ENCODE data around the gene TPM1.
"Not testable (repeated sequence)": the region's sequence is repeated elsewhere in the genome, so short reads cannot be mapped to it uniquely, and the experiment has no call there.

TPM1 gene

DNA sequence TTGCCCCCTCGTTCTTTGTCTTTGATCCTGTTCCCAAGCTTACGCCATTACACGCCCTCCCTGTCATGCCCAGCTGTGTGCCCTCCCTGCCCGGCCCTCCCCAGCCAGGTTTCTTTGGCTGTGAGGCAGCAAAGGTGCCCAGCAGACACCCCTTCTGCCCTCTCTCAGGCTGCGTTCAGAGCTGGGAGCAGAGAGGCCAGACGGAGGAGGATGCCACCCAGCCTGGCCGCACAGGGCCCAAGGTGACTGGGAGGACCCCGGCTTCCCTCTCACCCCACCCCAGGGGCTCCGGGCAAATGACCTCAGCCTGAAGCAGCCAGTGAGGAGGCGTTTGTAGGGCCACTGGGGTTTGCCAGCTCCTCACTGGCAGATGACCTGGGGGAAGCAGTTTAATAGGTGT lies 48.3 kb downstream of the TPM1 start:
- peaks cover 0 to 4% of the 10 kb centered on the region in 2 donors for H3K27me3 Mint-ChIP-seq

DNA sequence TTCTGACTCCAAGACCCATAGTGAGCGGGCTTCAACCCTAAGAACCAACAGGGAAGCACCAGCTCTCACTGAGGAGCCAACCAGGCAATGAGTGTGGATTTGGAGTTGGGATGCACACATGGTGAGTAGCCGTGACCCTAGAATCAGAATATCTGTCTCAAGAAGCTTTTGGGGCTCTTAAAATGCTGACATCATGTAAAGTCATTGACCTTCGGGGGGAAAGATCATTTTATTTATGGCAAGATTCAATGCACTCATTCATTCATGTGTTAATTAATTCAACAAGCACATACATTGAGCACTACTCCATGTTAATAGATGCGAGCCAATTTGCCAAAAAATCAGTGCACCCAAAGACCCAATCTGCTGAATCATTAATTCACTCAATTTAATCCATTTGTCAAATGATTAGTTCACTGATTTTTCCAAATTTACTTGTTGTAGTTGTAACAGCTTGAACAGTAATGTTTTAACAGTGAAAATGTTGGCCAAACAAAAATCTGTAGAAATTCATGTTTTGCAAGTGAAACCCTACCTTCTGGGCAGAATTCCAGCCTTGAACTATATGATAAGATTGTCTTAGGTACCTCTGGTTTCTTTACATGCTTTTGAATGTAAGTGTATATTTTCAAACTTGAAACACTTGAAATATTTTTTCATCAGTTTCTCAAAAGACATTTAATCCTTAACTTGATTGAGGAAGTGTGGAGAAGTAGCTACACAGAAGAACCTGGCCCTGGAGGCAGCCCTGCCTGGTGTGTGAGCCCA lies 49.3 kb downstream of the TPM1 start:
- no peak overlapping the region for H3K4me3 Mint-ChIP-seq
- no peak for ATAC-seq (replicated peaks)
- peaks cover 0 to 4% of the 10 kb centered on the region in 2 donors for H3K27me3 Mint-ChIP-seq
- H3K9me3 Mint-ChIP-seq = no peaks in the 10 kb centered on the region
- no peak for DNase-seq
- H3K4me1 Mint-ChIP-seq = peaks cover 6 to 7% of the 10 kb centered on the region in 2 donors
- no peak overlapping the region for H3K27ac Mint-ChIP-seq
- no peaks in the 10 kb centered on the region for H3K36me3 Mint-ChIP-seq

More for the DNA sequence above, 48.3 kb downstream of the TPM1 start:
- H3K4me3 Mint-ChIP-seq = no peak overlapping the region
- DNase-seq = no peak
- peaks cover 6 to 7% of the 10 kb centered on the region in 2 donors for H3K4me1 Mint-ChIP-seq
- H3K36me3 Mint-ChIP-seq = no peaks in the 10 kb centered on the region
- H3K9me3 Mint-ChIP-seq = no peaks in the 10 kb centered on the region
- H3K27ac Mint-ChIP-seq = no peak overlapping the region
- no peak for ATAC-seq (replicated peaks)

- Mint-ChIP-seq H3K9me3 (no peaks in the 10 kb centered on the region), H3K27ac (peak overlapping the region; percentile 27), H3K36me3 (no peaks in the 10 kb centered on the region), H3K4me3 (no peak overlapping the region), H3K4me1 (peaks cover 6 to 7% of the 10 kb centered on the region in 2 donors), H3K27me3 (peaks cover 0 to 4% of the 10 kb centered on the region in 2 donors)
- peak; percentile 40 for DNase-seq
- ATAC-seq (replicated peaks) = peak; percentile 93 to 97
Measured at GRCh38 chr15:63093486-63094205, 51.1 kb downstream of the TPM1 start.

- no peaks in the 10 kb centered on the region for H3K9me3 Mint-ChIP-seq
- H3K4me3 Mint-ChIP-seq = no peak overlapping the region
- DNase-seq (no peak), ATAC-seq (replicated peaks) (no peak)
- H3K27me3 Mint-ChIP-seq = no peaks in the 10 kb centered on the region
- no peaks in the 10 kb centered on the region for H3K36me3 Mint-ChIP-seq
- H3K27ac Mint-ChIP-seq = no peak overlapping the region
- peaks cover 4 to 6% of the 10 kb centered on the region in 2 donors for H3K4me1 Mint-ChIP-seq
Measured at GRCh38 chr15:63094495-63094931, 52.0 kb downstream of the TPM1 start.

- peaks cover 4 to 6% of the 10 kb centered on the region in 2 donors for H3K4me1 Mint-ChIP-seq
- DNase-seq (no peak), ATAC-seq (replicated peaks) (no peak)
- no peaks in the 10 kb centered on the region for H3K36me3 Mint-ChIP-seq
- no peaks in the 10 kb centered on the region for H3K9me3 Mint-ChIP-seq
- no peak overlapping the region for H3K4me3 Mint-ChIP-seq
- no peak overlapping the region for H3K27ac Mint-ChIP-seq
- H3K27me3 Mint-ChIP-seq = no peaks in the 10 kb centered on the region
Measured at GRCh38 chr15:63096178-63096577, 53.6 kb downstream of the TPM1 start.

DNA sequence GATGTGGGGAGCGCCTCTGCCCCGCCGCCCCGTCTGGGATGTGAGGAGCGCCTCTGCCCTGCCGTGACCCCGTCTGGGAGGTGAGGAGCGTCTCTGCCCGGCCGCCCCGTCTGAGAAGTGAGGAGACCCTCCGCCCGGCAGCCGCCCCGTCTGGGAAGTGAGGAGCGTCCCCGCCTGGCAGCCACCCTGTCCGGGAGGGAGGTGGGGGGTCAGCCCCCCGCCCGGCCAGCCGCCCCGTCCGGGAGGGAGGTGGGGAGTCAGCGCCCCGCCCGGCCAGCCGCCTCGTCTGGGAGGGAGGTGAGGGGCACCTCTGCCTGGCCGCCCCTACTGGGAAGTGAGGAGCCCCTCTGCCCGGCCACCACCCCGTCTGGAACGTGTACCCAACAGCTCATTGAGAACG lies 56.4 kb downstream of the TPM1 start:
- not testable (repeated sequence) for H3K27ac Mint-ChIP-seq; H3K4me3 Mint-ChIP-seq; H3K9me3 Mint-ChIP-seq; H3K36me3 Mint-ChIP-seq; H3K27me3 Mint-ChIP-seq; DNase-seq; H3K4me1 Mint-ChIP-seq; ATAC-seq (replicated peaks)

- peaks cover 0 to 11% of the 10 kb centered on the region in 2 donors for H3K27me3 Mint-ChIP-seq
- H3K27ac Mint-ChIP-seq; ATAC-seq (replicated peaks); H3K36me3 Mint-ChIP-seq; H3K9me3 Mint-ChIP-seq; H3K4me1 Mint-ChIP-seq; DNase-seq; H3K4me3 Mint-ChIP-seq: not testable (repeated sequence)
Measured at GRCh38 chr15:63099581-63099980, 57.0 kb downstream of the TPM1 start.

- no peaks in the 10 kb centered on the region for H3K36me3 Mint-ChIP-seq
- no peaks in the 10 kb centered on the region for H3K4me1 Mint-ChIP-seq
- ATAC-seq (replicated peaks) (no peak), DNase-seq (no peak)
- H3K9me3 Mint-ChIP-seq = peaks cover 0 to 8% of the 10 kb centered on the region in 2 donors
- H3K4me3 Mint-ChIP-seq = no peak overlapping the region
- peaks cover 8 to 20% of the 10 kb centered on the region in 2 donors for H3K27me3 Mint-ChIP-seq
- H3K27ac Mint-ChIP-seq = no peak overlapping the region
Measured at GRCh38 chr15:63103416-63103815, 60.9 kb downstream of the TPM1 start.

DNA sequence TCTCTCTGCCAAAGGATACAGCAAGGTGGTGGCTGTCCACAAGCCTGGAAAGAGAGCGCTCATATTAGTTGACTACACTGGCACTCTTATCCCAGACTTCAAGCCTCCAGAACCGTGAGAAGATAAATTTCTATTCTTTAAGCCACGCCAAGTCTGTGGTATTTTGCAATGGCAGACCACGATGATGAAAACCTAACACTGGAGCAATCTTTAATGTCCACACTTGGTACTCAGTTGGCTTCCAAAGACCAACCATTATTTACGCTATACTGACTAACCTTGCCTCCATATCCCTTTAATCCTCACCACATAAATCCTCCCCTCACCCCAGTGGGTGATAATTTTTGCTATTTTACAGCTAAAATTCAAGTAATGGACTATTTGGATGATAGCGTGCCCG lies 62.2 kb downstream of the TPM1 start:
- H3K27ac Mint-ChIP-seq = no peak overlapping the region
- peaks cover 0 to 8% of the 10 kb centered on the region in 2 donors for H3K9me3 Mint-ChIP-seq
- H3K4me3 Mint-ChIP-seq = no peak overlapping the region
- ATAC-seq (replicated peaks) = no peak
- peaks cover 14 to 20% of the 10 kb centered on the region in 2 donors for H3K27me3 Mint-ChIP-seq
- H3K4me1 Mint-ChIP-seq = no peaks in the 10 kb centered on the region
- no peaks in the 10 kb centered on the region for H3K36me3 Mint-ChIP-seq
- DNase-seq = no peak

DNA sequence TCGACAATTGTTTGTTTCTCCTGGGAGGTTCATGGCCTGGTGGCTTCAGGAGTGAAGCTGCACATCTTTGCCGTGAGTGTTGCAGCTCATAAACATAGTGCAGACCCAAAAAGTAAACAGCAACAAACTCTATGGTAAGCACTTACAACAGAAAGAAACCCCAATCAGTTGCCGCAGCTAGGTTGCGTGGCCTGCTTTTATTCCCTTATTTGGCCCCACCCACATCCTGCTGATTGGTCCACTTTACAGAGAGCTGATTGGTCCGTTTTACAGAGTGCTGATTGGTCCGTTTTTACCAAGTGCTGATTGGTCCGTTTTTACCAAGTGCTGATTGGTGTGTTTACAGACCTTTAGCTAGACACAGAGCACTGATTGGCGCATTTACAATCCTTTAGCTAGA lies 62.8 kb downstream of the TPM1 start:
- not testable (repeated sequence) for ATAC-seq (replicated peaks); DNase-seq; H3K36me3 Mint-ChIP-seq; H3K9me3 Mint-ChIP-seq; H3K27ac Mint-ChIP-seq; H3K4me3 Mint-ChIP-seq; H3K4me1 Mint-ChIP-seq
- H3K27me3 Mint-ChIP-seq = peaks cover 14 to 20% of the 10 kb centered on the region in 2 donors

GRCh38 chr15:63107895-63108546 lies 65.5 kb downstream of the TPM1 start:
- ATAC-seq (replicated peaks) = no peak
- Mint-ChIP-seq H3K9me3 (peaks cover 0 to 8% of the 10 kb centered on the region in 2 donors), H3K36me3 (no peaks in the 10 kb centered on the region), H3K27me3 (peaks cover 14 to 18% of the 10 kb centered on the region in 2 donors), H3K27ac (no peak overlapping the region), H3K4me3 (no peak overlapping the region), H3K4me1 (no peaks in the 10 kb centered on the region)
- DNase-seq = no peak

DNA sequence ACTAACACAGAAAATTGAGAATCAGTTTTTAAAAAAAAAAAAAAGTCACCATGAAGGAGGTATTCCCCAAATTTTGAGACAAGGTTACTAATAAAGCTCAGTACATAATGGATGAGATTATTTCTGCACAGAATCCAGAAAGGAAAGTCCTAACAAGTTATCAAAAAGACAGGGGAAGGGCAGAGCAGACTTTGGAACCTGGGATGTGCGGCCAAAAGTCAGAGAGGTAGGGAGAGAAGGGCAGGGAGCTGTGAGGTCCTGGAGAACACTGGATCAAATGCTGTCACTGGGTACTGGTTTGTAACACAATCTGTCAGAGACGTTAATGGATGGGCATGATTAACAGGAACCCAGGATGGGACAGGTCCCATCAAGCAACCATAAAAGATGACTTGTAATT lies 67.0 kb downstream of the TPM1 start:
- DNase-seq = no peak
- no peak for ATAC-seq (replicated peaks)
- Mint-ChIP-seq H3K27me3 (peaks cover 9 to 14% of the 10 kb centered on the region in 2 donors), H3K4me3 (no peak overlapping the region), H3K4me1 (no peaks in the 10 kb centered on the region), H3K27ac (no peak overlapping the region), H3K36me3 (no peaks in the 10 kb centered on the region), H3K9me3 (peaks cover 0 to 7% of the 10 kb centered on the region in 2 donors)

DNA sequence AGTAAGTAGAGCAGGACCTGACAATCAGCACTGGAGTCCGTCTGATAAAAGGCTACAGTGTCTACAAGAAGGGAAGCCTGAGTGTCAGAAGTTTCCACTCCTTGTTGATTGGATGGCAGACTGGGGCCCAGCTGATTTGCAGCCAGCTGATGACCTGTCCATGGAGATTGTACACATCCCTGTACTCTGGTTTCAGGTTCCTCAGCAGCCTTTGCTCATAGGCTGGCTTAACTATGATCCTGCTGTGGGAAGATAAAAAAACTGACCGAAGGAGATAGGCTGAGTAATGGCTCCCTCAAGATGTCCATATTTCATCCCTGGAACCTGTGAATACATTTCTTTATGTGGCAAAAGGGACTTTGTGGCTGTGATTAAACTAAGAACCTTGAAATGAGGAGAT lies 67.4 kb downstream of the TPM1 start:
- no peak for ATAC-seq (replicated peaks)
- Mint-ChIP-seq H3K4me1 (no peaks in the 10 kb centered on the region), H3K4me3 (no peak overlapping the region), H3K27me3 (peaks cover 6 to 14% of the 10 kb centered on the region in 2 donors), H3K9me3 (peaks cover 0 to 7% of the 10 kb centered on the region in 2 donors), H3K36me3 (no peaks in the 10 kb centered on the region), H3K27ac (no peak overlapping the region)
- no peak for DNase-seq

- H3K9me3 Mint-ChIP-seq = peaks cover 0 to 5% of the 10 kb centered on the region in 2 donors
- ATAC-seq (replicated peaks) = no peak
- no peak overlapping the region for H3K4me3 Mint-ChIP-seq
- H3K27me3 Mint-ChIP-seq = peaks cover 6 to 11% of the 10 kb centered on the region in 2 donors
- no peak for DNase-seq
- H3K36me3 Mint-ChIP-seq = no peaks in the 10 kb centered on the region
- H3K4me1 Mint-ChIP-seq = no peaks in the 10 kb centered on the region
- no peak overlapping the region for H3K27ac Mint-ChIP-seq
Measured at GRCh38 chr15:63110428-63111026, 68.0 kb downstream of the TPM1 start.

Measured in stimulated activated naive B cell treated with anti-CD40 and anti-IgM and Interleukin-4, amounts not matched to agents 10 μg/mL and 1 μg/mL and 100 μg/mL, for 72 hours (primary cell).